ENCODE measurements around the gene POLE3. TPM values are rescaled to one million over a fixed set of nuclear protein-coding genes. Genes with fewer than 3 reads are reported as not detected.
A peak's percentile ranks its signal among the peaks of the same experiment; 100 is the strongest.
"Not testable (repeated sequence)": the region's sequence is repeated elsewhere in the genome, so short reads cannot be mapped to it uniquely, and the experiment has no call there.

Gene POLE3
- total RNA-seq, 2 experiments from 2014 or later = 52.5 to 55.8 TPM

DNA sequence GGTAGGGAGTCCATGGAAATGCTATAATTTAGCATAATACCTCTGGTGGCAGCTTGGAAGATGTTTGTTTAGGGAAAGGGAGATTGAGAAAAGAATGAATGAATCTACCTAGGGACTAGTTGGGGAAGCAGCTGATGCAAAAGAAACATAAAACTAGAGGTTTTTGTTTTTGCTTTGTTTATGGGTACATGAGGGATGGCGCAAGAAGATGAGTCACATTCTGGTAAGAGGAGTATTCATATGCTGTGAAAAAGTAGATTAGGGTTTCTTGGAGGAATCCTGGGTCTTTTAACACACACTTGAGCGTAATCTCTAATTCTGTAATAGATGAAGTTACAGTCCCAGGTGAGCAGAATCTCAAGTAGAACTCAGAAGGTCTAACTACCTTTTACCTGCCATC, 17.2 kb upstream of the POLE3 start:
- POLR2A ChIA-PET = no interaction called here
- H3K36me3 Mint-ChIP-seq (ENCODE audit: low read depth) = no peaks in the 10 kb centered on the region
- H3K4me3 Mint-ChIP-seq = no peak overlapping the region
- H3K4me1 Mint-ChIP-seq = no peaks in the 10 kb centered on the region
- H3K27me3 Mint-ChIP-seq = peaks cover 8% of the 10 kb centered on the region
- no peak overlapping the region for H3K27ac Mint-ChIP-seq
- CTCF ChIA-PET = interaction anchor here (1.9 to 2.5 kb wide), 2 partner anchors 18 to 230 kb away, joined by 5 to 6 read pairs; no protein-coding TSS in a partner anchor
- DNase-seq = no peak
- H3K9me3 Mint-ChIP-seq = no peaks in the 10 kb centered on the region

DNA sequence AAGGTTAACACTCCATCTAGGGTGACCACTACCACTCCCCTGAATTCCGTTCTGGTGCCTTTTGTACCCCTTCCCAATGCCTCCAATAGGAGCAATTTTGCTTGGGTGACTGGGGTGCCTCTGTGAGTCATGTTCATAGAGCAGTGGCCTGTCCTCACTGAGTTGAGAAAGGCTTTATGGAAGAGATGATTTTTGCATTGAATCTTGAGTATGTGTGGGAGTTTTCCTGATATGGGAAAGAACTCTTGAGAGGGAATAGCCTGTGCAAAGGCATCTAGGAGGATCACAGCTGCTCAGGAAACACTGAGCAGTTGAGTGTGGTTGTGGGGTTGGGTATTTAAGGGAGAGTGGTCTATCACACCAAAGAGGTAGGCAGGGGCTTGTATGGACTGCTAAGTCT, 16.2 kb upstream of the POLE3 start:
- ChIA-PET POLR2A (no interaction called here), CTCF (interaction anchor here (1.9 to 2.5 kb wide), 2 partner anchors 19 to 231 kb away, joined by 5 to 6 read pairs; no protein-coding TSS in a partner anchor)
- no peaks in the 10 kb centered on the region for H3K36me3 Mint-ChIP-seq (ENCODE audit: low read depth)
- no peaks in the 10 kb centered on the region for H3K4me1 Mint-ChIP-seq
- H3K27me3 Mint-ChIP-seq = peaks cover 6% of the 10 kb centered on the region
- no peak for DNase-seq
- no peak overlapping the region for H3K27ac Mint-ChIP-seq
- H3K4me3 Mint-ChIP-seq = no peak overlapping the region
- no peaks in the 10 kb centered on the region for H3K9me3 Mint-ChIP-seq

DNA sequence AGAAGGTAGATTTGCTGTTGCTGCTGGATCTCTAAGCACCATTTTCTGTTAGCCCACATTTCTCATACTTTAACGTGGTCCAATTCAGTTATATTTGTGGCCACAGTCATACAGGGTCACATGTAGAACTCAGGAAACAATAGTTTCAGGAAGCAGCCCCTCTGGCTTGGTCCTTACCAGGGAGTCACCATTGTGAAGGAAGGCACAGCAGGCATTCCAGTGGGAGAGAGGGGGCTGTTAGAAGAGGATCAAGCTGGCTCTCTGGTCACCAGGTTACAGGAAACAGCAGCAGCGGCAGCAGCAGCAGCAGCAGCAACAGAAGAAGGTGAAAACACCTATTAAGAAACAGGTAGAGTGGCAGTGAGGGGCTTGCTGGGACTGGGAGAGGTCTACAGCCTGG, 14.6 kb upstream of the POLE3 start:
- H3K36me3 Mint-ChIP-seq (ENCODE audit: low read depth) = no peaks in the 10 kb centered on the region
- H3K4me3 Mint-ChIP-seq = no peak overlapping the region
- no peak for DNase-seq
- H3K9me3 Mint-ChIP-seq = no peaks in the 10 kb centered on the region
- ChIA-PET CTCF (no interaction called here), POLR2A (no interaction called here)
- peaks cover 6% of the 10 kb centered on the region for H3K27me3 Mint-ChIP-seq
- no peaks in the 10 kb centered on the region for H3K4me1 Mint-ChIP-seq
- no peak overlapping the region for H3K27ac Mint-ChIP-seq

DNA sequence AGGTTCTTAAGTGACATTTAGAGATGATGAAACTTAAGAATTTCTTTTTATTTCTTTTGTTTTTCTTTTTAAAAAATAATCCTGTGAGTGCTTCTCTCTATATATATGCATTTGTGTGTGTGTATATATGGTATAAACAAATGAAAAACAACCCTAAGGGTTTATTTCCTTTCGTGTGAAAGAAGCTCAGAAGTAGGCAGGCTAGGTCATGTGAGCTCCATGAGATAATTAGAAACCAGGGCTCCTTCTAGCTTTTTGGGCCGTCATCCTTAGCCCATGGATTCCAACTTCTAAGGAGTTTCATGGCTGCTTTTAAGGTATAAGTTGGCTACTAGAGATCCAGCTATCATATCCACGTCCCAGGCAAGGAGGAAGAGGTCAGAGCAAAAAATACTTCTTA, 11.3 kb upstream of the POLE3 start:
- no peaks in the 10 kb centered on the region for H3K9me3 Mint-ChIP-seq
- H3K4me3 Mint-ChIP-seq = no peak overlapping the region
- ChIA-PET CTCF (interaction anchor here (0.7 kb wide), 1 partner anchor 12 kb away, joined by 3 read pairs; the partner anchor contains the start of genes C9orf43 and POLE3), POLR2A (no interaction called here)
- no peaks in the 10 kb centered on the region for H3K4me1 Mint-ChIP-seq
- no peaks in the 10 kb centered on the region for H3K36me3 Mint-ChIP-seq (ENCODE audit: low read depth)
- H3K27ac Mint-ChIP-seq = no peak overlapping the region
- no peak for DNase-seq
- peaks cover 6% of the 10 kb centered on the region for H3K27me3 Mint-ChIP-seq

DNA sequence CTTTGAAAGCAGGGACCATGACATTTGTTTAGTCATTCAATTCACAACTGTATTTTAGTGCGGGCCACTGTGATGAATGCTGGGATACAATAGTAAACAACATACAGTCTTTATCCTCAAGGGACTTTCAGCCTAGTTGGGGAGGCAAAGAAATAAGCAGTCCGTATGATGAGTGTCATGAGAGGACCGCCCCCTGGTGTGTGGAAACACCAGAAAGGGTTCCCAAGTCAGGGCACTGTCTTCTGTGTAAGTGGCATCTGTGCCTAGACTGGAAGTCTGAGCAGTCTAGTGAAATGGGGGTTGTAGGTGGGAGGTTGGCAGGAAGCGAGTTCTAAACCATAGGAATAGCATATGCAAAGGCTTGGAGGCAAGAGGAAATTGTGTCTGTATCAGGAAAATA, 6.9 kb upstream of the POLE3 start:
- POLR2A ChIA-PET = no interaction called here
- CTCF ChIA-PET = interaction anchor here (1.0 kb wide), 1 partner anchor 173 kb away, joined by 3 read pairs; no protein-coding TSS in a partner anchor

DNA sequence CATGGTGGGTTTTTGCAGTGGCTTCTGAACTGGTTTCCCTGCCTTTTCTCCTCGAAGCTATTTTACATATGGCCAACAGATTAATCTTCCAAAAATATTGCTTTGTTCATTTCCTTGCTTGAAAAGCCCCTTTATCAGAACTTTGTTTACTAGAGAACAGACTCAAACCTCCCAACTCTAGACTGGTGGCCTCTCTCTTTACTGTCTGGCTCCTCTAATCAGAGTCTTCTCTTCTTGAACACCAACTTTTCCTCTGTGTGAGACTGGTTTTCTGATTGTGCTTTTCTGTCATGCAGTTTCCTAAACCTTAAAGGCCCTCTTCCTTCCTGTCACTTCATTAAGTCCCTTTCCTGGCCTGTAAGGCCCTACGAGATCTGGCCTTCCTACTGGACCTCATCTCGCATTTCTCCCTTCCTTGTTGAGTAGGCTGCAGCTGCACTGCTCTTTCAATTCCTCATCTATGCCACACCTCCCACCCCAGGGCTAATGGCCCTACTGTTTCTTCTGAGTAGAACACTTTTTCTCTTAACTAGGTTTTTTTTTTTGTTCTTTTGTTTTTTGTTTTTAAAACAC, 5.8 kb upstream of the POLE3 start:
- H3K9me3 Mint-ChIP-seq = no peaks in the 10 kb centered on the region
- POLR2A ChIA-PET = no interaction called here
- H3K27ac Mint-ChIP-seq = no peak overlapping the region
- no peak for DNase-seq
- no peaks in the 10 kb centered on the region for H3K36me3 Mint-ChIP-seq (ENCODE audit: low read depth)
- CTCF ChIA-PET = no interaction called here
- H3K4me1 Mint-ChIP-seq = peaks cover 3% of the 10 kb centered on the region
- no peaks in the 10 kb centered on the region for H3K27me3 Mint-ChIP-seq
- H3K4me3 Mint-ChIP-seq = no peak overlapping the region

More for the DNA sequence above, 6.9 kb upstream of the POLE3 start:
- H3K36me3 Mint-ChIP-seq (ENCODE audit: low read depth) = no peaks in the 10 kb centered on the region
- no peak overlapping the region for H3K27ac Mint-ChIP-seq
- H3K27me3 Mint-ChIP-seq = no peaks in the 10 kb centered on the region
- DNase-seq = no peak
- H3K9me3 Mint-ChIP-seq = no peaks in the 10 kb centered on the region
- no peaks in the 10 kb centered on the region for H3K4me1 Mint-ChIP-seq
- no peak overlapping the region for H3K4me3 Mint-ChIP-seq

DNA sequence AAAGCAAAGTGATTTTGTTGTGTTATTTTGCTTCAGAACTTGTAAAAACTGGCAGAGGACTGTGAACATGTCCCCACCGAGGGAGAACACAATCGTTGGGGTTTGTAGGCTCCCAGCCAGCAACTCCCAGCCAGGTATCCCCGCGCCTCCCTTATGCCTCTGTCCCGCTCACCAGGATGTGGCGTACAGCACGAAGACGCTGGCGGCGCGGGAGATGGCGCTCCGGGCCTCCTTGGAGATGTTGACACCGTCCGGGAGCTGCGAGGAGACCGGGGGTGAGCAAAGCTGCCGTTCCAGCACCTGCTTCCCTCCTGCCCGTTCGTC, 630 bp downstream of the POLE3 start:
- DNase-seq = no peak
- peaks cover 37% of the 10 kb centered on the region for H3K36me3 Mint-ChIP-seq (ENCODE audit: low read depth)
- peak overlapping the region; percentile 98 for H3K4me3 Mint-ChIP-seq
- H3K4me1 Mint-ChIP-seq = peaks cover 37% of the 10 kb centered on the region
- H3K9me3 Mint-ChIP-seq = no peaks in the 10 kb centered on the region
- no peaks in the 10 kb centered on the region for H3K27me3 Mint-ChIP-seq
- ChIA-PET CTCF (interaction anchor here (0.6 to 4.5 kb wide), 23 partner anchors 8 to 994 kb away, joined by 3 to 41 read pairs (median 4); partner anchors contain the start of genes ALAD, CDC26, FKBP15 and PRPF4), POLR2A (interaction anchor here (0.7 to 4.3 kb wide), 21 partner anchors 9 to 1926 kb away, joined by 3 to 56 read pairs (median 6); partner anchors contain the start of genes ALAD, BSPRY, CDC26 and ECPAS)
- H3K27ac Mint-ChIP-seq = peak overlapping the region; percentile 99

DNA sequence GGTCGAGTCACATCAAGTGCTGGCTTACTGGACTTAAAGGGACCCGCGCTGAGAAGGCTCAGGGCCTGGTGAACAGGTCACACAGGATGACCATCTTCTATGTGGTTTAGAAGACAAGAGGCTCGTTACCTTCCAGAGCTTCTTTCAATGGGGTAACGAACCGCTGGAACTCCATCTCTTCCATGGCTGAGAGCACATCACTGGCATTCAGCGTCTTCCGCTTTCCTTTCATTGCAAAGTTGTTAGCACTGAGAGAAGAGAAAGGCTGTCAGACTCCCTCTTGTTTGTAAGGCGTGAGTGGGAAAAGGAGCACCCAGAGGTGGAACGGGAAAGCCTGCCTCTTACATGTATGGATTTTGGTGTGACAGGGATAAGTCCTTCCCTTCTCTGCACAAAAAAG, 994 bp downstream of the POLE3 start:
- Mint-ChIP-seq H3K4me1 (peaks cover 37% of the 10 kb centered on the region), H3K9me3 (no peaks in the 10 kb centered on the region), H3K36me3 (ENCODE audit: low read depth) (peaks cover 37% of the 10 kb centered on the region), H3K27ac (peak overlapping the region; percentile 99), H3K27me3 (no peaks in the 10 kb centered on the region), H3K4me3 (peak overlapping the region; percentile 98)
- DNase-seq = no peak
- ChIA-PET POLR2A (interaction anchor here (0.9 to 4.3 kb wide), 16 partner anchors 10 to 258 kb away, joined by 3 to 56 read pairs (median 13); partner anchors contain the start of genes ALAD, BSPRY, CDC26 and FKBP15), CTCF (interaction anchor here (0.6 to 4.5 kb wide), 20 partner anchors 8 to 994 kb away, joined by 3 to 41 read pairs (median 4); partner anchors contain the start of genes ALAD, CDC26, FKBP15 and PRPF4)

DNA sequence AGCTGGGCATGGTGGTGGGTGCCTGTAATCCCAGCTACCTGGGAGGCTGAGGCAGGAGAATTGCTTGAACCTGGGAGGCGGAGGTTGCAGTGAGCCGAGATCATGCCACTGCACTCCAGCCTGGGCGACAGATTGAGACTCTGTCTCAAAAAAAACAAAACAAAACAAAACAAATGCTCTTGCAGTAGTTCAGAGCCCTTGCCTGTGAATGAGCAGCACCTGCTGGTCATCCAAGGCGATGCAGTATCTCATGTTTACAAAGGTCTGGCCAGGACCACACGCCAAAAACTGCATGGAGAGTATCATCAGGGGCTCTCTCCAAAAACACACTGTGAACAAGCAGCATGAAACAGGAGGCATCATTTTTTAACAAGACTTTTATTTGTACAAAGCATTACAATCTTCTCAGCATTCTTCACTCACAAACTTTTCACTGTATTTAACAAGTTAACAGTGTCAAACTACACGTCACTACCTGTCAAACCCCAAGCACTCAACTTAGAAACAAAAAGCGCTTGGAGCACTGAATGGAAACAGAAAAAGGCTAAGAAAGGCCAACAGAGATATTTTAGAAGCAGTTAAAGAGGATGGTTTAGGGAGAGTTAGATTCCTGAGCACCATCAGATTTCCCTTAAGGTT, 3.5 kb downstream of the POLE3 start:
- POLR2A ChIA-PET = interaction anchor here (0.8 to 1.8 kb wide), 2 partner anchors 132 to 188 kb away, joined by 3 to 7 read pairs; partner anchors contain the start of genes CDC26 and PRPF4

DNA sequence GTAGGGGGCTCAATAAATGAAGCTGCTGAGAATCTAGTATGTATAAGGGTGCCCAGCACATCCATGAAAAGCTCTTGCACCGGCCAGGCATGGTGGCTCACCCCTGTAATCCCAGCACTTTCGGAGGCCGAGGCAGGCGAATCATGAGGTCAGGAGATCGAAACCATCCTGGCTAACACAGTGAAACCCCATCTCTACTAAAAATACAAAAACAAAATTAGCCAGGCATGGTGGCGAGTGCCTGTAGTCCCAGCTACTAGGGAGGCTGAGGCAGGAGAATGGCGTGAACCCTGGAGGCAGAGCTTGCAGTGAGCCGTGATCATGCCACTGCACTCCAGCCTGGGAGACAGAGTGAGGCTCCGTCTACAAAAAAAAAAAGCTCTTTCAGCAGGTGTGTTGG, 4.1 kb downstream of the POLE3 start:
- not testable (repeated sequence) for H3K27me3 Mint-ChIP-seq, DNase-seq, H3K27ac Mint-ChIP-seq, H3K4me3 Mint-ChIP-seq, H3K9me3 Mint-ChIP-seq
- ChIA-PET CTCF (interaction anchor here (0.6 to 4.0 kb wide), 6 partner anchors 111 to 686 kb away, joined by 3 to 32 read pairs (median 5); partner anchors contain the start of genes CDC26 and PRPF4), POLR2A (interaction anchor here (0.6 to 1.8 kb wide), 3 partner anchors 57 to 187 kb away, joined by 3 to 7 read pairs (median 4); partner anchors contain the start of genes BSPRY, CDC26 and PRPF4)
- H3K36me3 Mint-ChIP-seq (ENCODE audit: low read depth) = peaks cover 37% of the 10 kb centered on the region
- peaks cover 40% of the 10 kb centered on the region for H3K4me1 Mint-ChIP-seq

More for the DNA sequence above, 3.5 kb downstream of the POLE3 start:
- H3K36me3 Mint-ChIP-seq (ENCODE audit: low read depth) = peaks cover 37% of the 10 kb centered on the region
- CTCF ChIA-PET = interaction anchor here (0.8 to 4.0 kb wide), 5 partner anchors 9 to 251 kb away, joined by 3 to 32 read pairs (median 4); partner anchors contain the start of genes CDC26 and PRPF4
- H3K27ac Mint-ChIP-seq = peak overlapping the region; percentile 77
- H3K27me3 Mint-ChIP-seq, H3K9me3 Mint-ChIP-seq: not testable (repeated sequence)
- peaks cover 37% of the 10 kb centered on the region for H3K4me1 Mint-ChIP-seq
- DNase-seq = peak; percentile 71
- peak overlapping the region; percentile 40 for H3K4me3 Mint-ChIP-seq

DNA sequence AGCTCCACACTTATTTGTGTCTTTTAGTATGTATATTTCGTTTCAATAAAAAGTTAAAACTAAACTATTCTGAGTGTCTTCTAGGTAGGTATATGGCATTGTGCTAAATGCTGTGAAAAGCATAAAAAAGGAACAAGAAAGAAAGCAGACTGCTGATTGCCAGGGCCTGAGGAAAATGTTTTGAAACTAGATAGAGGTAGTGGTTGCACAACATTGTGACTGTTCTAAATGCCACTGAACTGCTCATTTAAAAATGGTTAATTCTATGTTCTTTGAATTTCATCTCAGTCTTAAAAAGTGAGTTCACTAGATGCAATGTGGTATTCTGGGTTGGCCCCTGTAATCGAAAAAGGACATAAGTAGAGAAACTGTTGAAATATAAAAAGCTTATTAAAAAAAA, 6.8 kb downstream of the POLE3 start:
- CTCF ChIA-PET = interaction anchor here (0.7 to 5.7 kb wide), 8 partner anchors 8 to 1055 kb away, joined by 3 to 64 read pairs (median 5); partner anchors contain the start of genes CDC26 and PRPF4
- H3K27me3 Mint-ChIP-seq = no peaks in the 10 kb centered on the region
- H3K36me3 Mint-ChIP-seq (ENCODE audit: low read depth) = peaks cover 23% of the 10 kb centered on the region
- no peak overlapping the region for H3K4me3 Mint-ChIP-seq
- peaks cover 41% of the 10 kb centered on the region for H3K4me1 Mint-ChIP-seq
- H3K27ac Mint-ChIP-seq = no peak overlapping the region
- POLR2A ChIA-PET = interaction anchor here (1.3 kb wide), 1 partner anchor 128 kb away, joined by 4 read pairs; the partner anchor contains the start of genes CDC26 and PRPF4
- no peaks in the 10 kb centered on the region for H3K9me3 Mint-ChIP-seq
- no peak for DNase-seq

DNA sequence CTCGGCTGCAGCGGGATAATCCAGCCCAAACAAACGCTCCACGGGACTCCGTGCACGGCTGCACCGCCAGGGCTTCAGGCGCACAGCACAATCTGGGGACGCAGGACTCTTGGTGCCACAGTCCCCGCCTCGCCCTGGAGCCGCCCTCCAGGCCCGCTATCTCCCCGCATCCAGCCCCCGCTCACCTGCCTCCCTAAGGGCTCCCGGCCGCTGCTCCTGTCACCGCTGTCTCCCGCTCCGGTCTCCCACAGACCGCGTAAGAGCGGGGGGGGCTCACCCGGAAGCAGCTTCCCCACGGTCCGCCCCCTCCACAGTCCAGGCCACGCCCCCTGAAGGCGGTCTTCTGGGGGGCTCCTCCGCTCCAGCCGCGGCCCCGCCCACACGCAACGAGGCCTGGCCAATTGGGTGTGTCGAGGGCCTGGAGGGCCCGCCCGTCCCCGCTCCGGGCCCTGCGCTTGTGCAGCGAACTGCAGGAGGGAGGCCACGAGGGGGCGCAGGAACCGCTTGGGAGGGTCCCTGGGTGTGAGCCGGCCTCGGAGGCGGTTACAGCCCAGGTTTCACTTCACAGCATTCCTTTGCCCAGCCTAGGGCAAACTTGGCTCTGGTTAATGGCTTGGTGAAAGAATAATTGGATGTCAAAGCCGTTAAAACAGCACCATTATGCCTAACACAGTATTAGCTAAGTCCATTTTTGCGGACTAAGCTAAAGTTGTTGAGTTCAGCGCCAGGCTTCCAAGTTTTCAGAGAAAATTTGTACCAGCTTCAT, 9.3 kb downstream of the POLE3 start, which contains the start of gene ALAD:
Gene ALAD (minus strand): TSS at position 258 of the 766 bp plus-strand sequence. CDS start 7,725 bp downstream, outside the sequence.
- Mint-ChIP-seq H3K4me1 (peaks cover 23% of the 10 kb centered on the region), H3K4me3 (peak within 1 kb of the TSS; percentile 92), H3K27me3 (no peaks in the 10 kb centered on the region), H3K9me3 (no peaks in the 10 kb centered on the region), H3K36me3 (ENCODE audit: low read depth) (peaks cover 4% of the 10 kb centered on the region), H3K27ac (peak within 1 kb of the TSS; percentile 78)
- POLR2A ChIA-PET = interaction anchor here (0.8 to 4.4 kb wide), 12 partner anchors 8 to 1022 kb away, joined by 3 to 53 read pairs (median 5); partner anchors contain the start of genes BSPRY, C9orf43, CDC26 and HDHD3
- peak; percentile 99 for DNase-seq
- CTCF ChIA-PET = interaction anchor here (0.7 to 5.7 kb wide), 33 partner anchors 9 to 257 kb away, joined by 3 to 64 read pairs (median 8); partner anchors contain the start of genes BSPRY, C9orf43, CDC26 and FKBP15

All from activated CD4-positive, alpha-beta memory T cell treated with anti-CD3 and anti-CD28 coated beads, Interleukin-2, amount 10 ng/mL, durations not matched to agents 7 days and 5 days (primary cell).